SK-N-MC (cell line): Measurements from ENCODE around the gene MCTP2.

Source experiments
- EZH2 ChIP-seq: fragments of 200-600 bp; sonication (generic); IDR thresholded peaks from one replicate; pipeline ENCODE4 v1.6.1; 2017; ENCODE audit warnings: antibody characterized with exemption
- POLR2AphosphoS5 ChIP-seq: IDR thresholded peaks from 2 replicates; pipeline ENCODE4 v1.6.1; 2012; ENCODE audit warnings: mild to moderate bottlenecking, low read depth, low read length, borderline replicate concordance

DNA sequence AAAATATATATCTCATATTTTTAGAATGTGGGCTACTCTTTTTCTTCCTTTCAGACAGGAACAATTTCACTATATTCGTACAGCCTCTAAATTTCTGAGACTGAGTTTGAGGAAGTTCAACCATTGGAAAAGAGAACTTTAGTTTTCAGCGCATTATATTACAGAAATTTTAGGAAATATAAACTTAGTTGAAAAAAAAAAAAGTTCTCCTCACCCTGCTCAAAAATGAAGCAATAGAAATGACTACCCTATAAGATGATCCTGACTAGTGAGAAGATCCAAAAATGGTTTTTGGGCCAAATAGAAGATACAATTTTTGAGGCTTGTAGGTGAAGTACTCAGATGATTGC lies 139.6 kb downstream of the MCTP2 start:
- TF ChIP-seq POLR2AphosphoS5 (no peak), EZH2 (no peak)
